ENCODE data around the gene KIF3A. TPM values are rescaled to one million over a fixed set of nuclear protein-coding genes. Genes with fewer than 3 reads are reported as not detected.

The KIF3A gene
- total RNA-seq, 2 experiments from 2014 or later: 14.0 to 15.7 TPM

DNA sequence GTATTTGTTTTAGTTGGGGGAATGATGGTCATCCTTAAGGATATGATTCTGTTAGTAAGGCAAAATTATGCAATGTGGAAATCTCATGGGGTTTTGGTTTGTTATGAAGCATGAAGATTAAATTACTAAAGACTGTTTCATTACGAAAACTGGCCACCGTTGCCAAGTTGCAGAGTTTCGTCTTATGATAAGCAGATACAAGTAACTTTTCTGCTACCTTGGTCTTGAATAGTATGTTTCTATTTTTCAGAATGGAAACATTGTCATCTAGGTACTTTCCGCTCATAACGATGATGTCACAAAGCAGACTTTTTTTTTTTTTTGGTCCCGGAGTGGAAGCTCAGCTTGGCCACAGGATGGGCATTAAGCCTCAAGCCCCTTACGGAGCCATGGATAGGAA, 14.1 kb upstream of the KIF3A start:
- no peak overlapping the region for H3K4me3 Mint-ChIP-seq
- no peak overlapping the region for H3K27ac Mint-ChIP-seq
- H3K27me3 Mint-ChIP-seq (ENCODE audit: low read depth): no peaks in the 10 kb centered on the region
- DNase-seq (no peak), ATAC-seq (no peak)
- CTCF ChIA-PET: interaction anchor here (1.4 to 3.0 kb wide), 3 partner anchors 13 to 225 kb away, joined by 5 to 19 read pairs (median 7); partner anchors contain the start of gene KIF3A
- H3K36me3 Mint-ChIP-seq (ENCODE audit: low read depth): peaks cover 11% of the 10 kb centered on the region
- H3K9me3 Mint-ChIP-seq (ENCODE audit: insufficient read depth): no peaks in the 10 kb centered on the region
- H3K4me1 Mint-ChIP-seq (ENCODE audit: low read depth): peaks cover 45% of the 10 kb centered on the region
- POLR2A ChIA-PET: interaction anchor here (0.6 kb wide), 1 partner anchor 646 kb away, joined by 3 read pairs; no protein-coding TSS in a partner anchor

- ATAC-seq (no peak), DNase-seq (no peak)
- Mint-ChIP-seq H3K27me3 (ENCODE audit: low read depth) (peaks cover under 1% of the 10 kb centered on the region), H3K4me3 (no peak overlapping the region), H3K9me3 (ENCODE audit: insufficient read depth) (no peaks in the 10 kb centered on the region), H3K27ac (no peak overlapping the region), H3K4me1 (ENCODE audit: low read depth) (peaks cover 50% of the 10 kb centered on the region), H3K36me3 (ENCODE audit: low read depth) (peaks cover 11% of the 10 kb centered on the region)
- POLR2A ChIA-PET: interaction anchor here (1.0 kb wide), 1 partner anchor 12 kb away, joined by 3 read pairs; no protein-coding TSS in a partner anchor
- CTCF ChIA-PET: interaction anchor here (0.6 to 3.0 kb wide), 3 partner anchors 12 to 224 kb away, joined by 3 to 19 read pairs (median 5); no protein-coding TSS in a partner anchor
These were observed 13.3 kb upstream of the KIF3A start for GRCh38 chr5:132750471-132751230.

- H3K27ac Mint-ChIP-seq: no peak overlapping the region
- no peak for DNase-seq
- CTCF ChIA-PET: interaction anchor here (1.2 to 2.2 kb wide), 3 partner anchors 8 to 248 kb away, joined by 4 to 6 read pairs (median 5); no protein-coding TSS in a partner anchor
- no peaks in the 10 kb centered on the region for H3K9me3 Mint-ChIP-seq (ENCODE audit: insufficient read depth)
- peaks cover 42% of the 10 kb centered on the region for H3K4me1 Mint-ChIP-seq (ENCODE audit: low read depth)
- POLR2A ChIA-PET: no interaction called here
- ATAC-seq: no peak
- H3K27me3 Mint-ChIP-seq (ENCODE audit: low read depth): peaks cover 4% of the 10 kb centered on the region
- H3K4me3 Mint-ChIP-seq: no peak overlapping the region
- peaks cover 11% of the 10 kb centered on the region for H3K36me3 Mint-ChIP-seq (ENCODE audit: low read depth)
These were observed 12.2 kb upstream of the KIF3A start for GRCh38 chr5:132749506-132749905.

- Mint-ChIP-seq H3K4me1 (ENCODE audit: low read depth) (peaks cover 39% of the 10 kb centered on the region), H3K27ac (peak overlapping the region; percentile 13), H3K36me3 (ENCODE audit: low read depth) (peaks cover 11% of the 10 kb centered on the region), H3K27me3 (ENCODE audit: low read depth) (peaks cover 4% of the 10 kb centered on the region), H3K4me3 (peak overlapping the region; percentile 54), H3K9me3 (ENCODE audit: insufficient read depth) (no peaks in the 10 kb centered on the region)
- POLR2A ChIA-PET: interaction anchor here (3.5 kb wide), 1 partner anchor 11 kb away, joined by 26 read pairs; the partner anchor contains the start of gene KIF3A
- ATAC-seq (no peak), DNase-seq (peak; percentile 21)
- CTCF ChIA-PET: interaction anchor here (0.7 to 3.5 kb wide), 5 partner anchors 9 to 247 kb away, joined by 3 to 33 read pairs (median 5); partner anchors contain the start of gene KIF3A
These were observed 11.2 kb upstream of the KIF3A start for GRCh38 chr5:132748522-132749000.

DNA sequence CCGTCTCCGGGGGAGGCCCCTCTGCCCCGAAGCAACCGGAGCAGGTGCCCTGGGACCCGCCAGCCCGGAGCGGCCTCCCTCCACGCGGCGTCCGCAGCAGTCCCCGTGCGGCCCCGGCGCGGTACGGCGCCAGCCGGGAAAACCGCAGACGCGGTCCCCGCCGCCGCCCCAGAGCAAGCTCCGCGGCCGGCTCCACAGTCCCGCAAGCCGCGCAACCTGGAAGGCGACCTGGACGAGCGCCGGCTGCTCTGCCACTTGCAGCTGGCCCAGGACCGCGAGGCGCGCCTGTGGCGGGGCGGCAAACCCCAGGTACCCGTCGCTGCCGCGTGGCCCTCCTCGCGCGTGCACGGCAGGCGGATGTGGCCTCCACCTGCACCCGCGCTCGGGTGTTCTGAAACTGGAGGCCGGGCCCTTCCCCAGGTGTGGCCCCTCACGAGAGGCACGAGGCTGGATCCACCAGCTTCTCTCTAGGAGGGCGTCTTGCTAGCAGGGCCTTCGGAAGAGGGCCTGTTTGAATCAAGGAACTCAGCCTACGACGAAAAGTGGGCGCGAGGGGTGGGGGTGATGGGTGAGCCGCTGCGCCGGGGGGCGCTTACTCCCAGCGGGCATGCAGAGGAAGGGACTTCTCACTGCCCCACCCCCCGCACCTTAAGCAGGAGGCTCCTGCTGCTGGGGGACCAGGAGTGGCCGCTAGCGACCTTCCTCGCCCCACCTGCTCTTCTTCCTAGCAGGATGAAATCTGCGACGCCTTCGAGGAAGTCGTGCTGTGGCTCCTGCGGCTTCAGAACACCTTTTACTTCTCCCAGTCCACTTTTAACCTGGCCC, 10.5 kb upstream of the KIF3A start:
- no peaks in the 10 kb centered on the region for H3K9me3 Mint-ChIP-seq (ENCODE audit: insufficient read depth)
- ChIA-PET POLR2A (interaction anchor here (0.6 to 3.5 kb wide), 8 partner anchors 8 to 322 kb away, joined by 3 to 26 read pairs (median 4); partner anchors contain the start of genes KIF3A and SEPTIN8), CTCF (interaction anchor here (0.7 to 3.5 kb wide), 14 partner anchors 10 to 220 kb away, joined by 3 to 33 read pairs (median 4); partner anchors contain the start of gene KIF3A)
- H3K4me3 Mint-ChIP-seq: peak overlapping the region; percentile 61
- peak overlapping the region; percentile 13 for H3K27ac Mint-ChIP-seq
- DNase-seq (peak; percentile 69), ATAC-seq (peak; percentile 46)
- H3K36me3 Mint-ChIP-seq (ENCODE audit: low read depth): peaks cover 11% of the 10 kb centered on the region
- peaks cover 35% of the 10 kb centered on the region for H3K4me1 Mint-ChIP-seq (ENCODE audit: low read depth)
- H3K27me3 Mint-ChIP-seq (ENCODE audit: low read depth): peaks cover 4% of the 10 kb centered on the region

DNA sequence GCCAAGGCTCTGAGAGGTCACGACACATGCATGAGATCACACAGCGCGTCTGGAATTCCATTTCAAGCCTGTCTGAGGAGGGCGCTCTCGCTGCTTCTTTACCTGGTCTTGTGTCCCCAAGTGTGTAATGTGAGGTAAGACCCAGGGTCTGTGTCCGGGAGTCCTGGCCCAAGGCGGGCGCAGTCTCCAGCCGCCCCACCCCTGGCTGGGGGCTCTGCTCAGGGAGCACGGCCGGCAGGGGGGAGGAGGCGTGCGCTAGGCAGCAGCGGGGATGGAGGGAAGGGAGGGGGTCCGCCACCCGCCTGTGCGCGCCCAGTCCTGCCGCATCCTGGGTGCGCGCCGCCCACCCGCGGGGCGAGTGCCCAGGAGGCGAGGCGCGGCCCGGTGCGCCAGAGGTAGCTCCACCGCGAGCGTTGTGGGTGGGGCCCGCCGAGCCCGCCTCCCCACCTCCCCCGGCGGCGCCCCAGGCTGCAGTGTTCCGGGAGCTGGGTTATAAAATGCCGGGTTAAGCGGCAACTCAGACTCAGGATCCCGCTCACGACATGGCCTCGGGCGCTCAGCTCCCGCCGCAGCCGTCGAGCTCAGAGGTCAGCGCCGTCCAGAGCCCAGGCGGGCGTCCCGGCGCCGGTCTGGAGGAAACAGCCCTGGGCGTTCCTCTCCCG, 9.7 kb upstream of the KIF3A start, which contains the start of gene CCNI2:
CCNI2 (plus strand) TSS at position 473 of the 662 bp plus-strand sequence; CDS start at position 543, 70 bp downstream.
- POLR2A ChIA-PET: interaction anchor here (0.6 to 3.5 kb wide), 10 partner anchors 8 to 321 kb away, joined by 3 to 26 read pairs (median 3); partner anchors contain the start of genes KIF3A and SEPTIN8
- peak within 1 kb of the TSS; percentile 73 for H3K27ac Mint-ChIP-seq
- peaks cover 32% of the 10 kb centered on the region for H3K4me1 Mint-ChIP-seq (ENCODE audit: low read depth)
- CTCF ChIA-PET: interaction anchor here (0.6 to 3.5 kb wide), 19 partner anchors 8 to 673 kb away, joined by 3 to 33 read pairs (median 3); partner anchors contain the start of genes CSF2 and KIF3A
- ATAC-seq (peak; percentile 88), DNase-seq (peak; percentile 69)
- no peaks in the 10 kb centered on the region for H3K9me3 Mint-ChIP-seq (ENCODE audit: insufficient read depth)
- H3K36me3 Mint-ChIP-seq (ENCODE audit: low read depth): peaks cover 7% of the 10 kb centered on the region
- peaks cover 5% of the 10 kb centered on the region for H3K27me3 Mint-ChIP-seq (ENCODE audit: low read depth)
- H3K4me3 Mint-ChIP-seq: peak within 1 kb of the TSS; percentile 71

DNA sequence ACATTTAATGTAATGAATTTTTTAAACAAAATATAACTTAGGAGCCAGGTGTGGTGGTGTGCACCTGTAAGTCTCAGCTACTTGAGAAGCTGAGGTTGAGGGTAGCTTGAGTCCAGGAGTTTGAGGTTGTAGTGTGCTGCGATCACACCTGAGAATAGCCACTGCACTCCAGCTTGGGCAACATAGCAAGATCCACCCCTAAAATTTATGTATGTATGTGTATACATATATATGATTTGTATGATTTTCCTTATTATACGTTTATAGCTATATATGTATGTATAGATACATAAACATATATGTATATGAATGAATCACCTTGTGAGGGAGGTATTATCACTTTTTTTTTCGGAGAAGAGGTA, 9.2 kb upstream of the KIF3A start:
- H3K9me3 Mint-ChIP-seq (ENCODE audit: insufficient read depth): no peaks in the 10 kb centered on the region
- H3K4me1 Mint-ChIP-seq (ENCODE audit: low read depth): peaks cover 32% of the 10 kb centered on the region
- CTCF ChIA-PET: interaction anchor here (0.6 to 3.5 kb wide), 13 partner anchors 8 to 673 kb away, joined by 3 to 33 read pairs (median 4); partner anchors contain the start of genes CSF2 and KIF3A

GRCh38 chr5:132744659-132745058, 7.3 kb upstream of the KIF3A start:
- Mint-ChIP-seq H3K4me3 (no peak overlapping the region), H3K4me1 (ENCODE audit: low read depth) (peaks cover 16% of the 10 kb centered on the region), H3K27me3 (ENCODE audit: low read depth) (peaks cover 11% of the 10 kb centered on the region), H3K27ac (no peak overlapping the region), H3K9me3 (ENCODE audit: insufficient read depth) (no peaks in the 10 kb centered on the region), H3K36me3 (ENCODE audit: low read depth) (no peaks in the 10 kb centered on the region)
- DNase-seq: no peak
- ChIA-PET CTCF (interaction anchor here (1.2 kb wide), 1 partner anchor 46 kb away, joined by 3 read pairs; no protein-coding TSS in a partner anchor), POLR2A (interaction anchor here (0.6 kb wide), 1 partner anchor 13 kb away, joined by 3 read pairs; no protein-coding TSS in a partner anchor)
- ATAC-seq: no peak

More for the DNA sequence above, 9.2 kb upstream of the KIF3A start:
- Mint-ChIP-seq H3K27me3 (ENCODE audit: low read depth) (peaks cover 6% of the 10 kb centered on the region), H3K36me3 (ENCODE audit: low read depth) (peaks cover 5% of the 10 kb centered on the region), H3K4me3 (peak overlapping the region; percentile 71), H3K27ac (peak overlapping the region; percentile 73)
- POLR2A ChIA-PET: interaction anchor here (0.7 to 3.5 kb wide), 7 partner anchors 9 to 257 kb away, joined by 3 to 26 read pairs (median 3); partner anchors contain the start of genes KIF3A and SEPTIN8
- ATAC-seq (no peak), DNase-seq (peak; percentile 16)

DNA sequence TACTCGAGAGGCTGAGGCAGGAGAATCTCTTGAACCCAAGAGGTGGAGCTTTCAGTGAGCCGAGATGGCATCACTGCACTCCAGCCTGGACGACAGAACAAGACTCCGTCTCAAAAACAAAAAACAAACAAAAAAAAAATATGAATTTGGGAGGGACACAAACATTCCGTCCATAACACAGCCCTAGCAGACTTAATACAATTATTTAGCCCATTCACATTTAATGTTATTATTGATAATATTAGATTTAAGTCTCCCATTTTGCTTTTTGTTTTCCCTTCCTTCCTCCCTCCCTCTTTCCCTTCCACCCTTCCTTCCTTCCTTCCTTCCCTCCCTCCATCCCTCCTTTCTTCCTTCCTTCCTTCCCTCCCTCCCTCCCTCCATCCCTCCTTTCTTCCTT, 5.3 kb upstream of the KIF3A start:
- H3K4me3 Mint-ChIP-seq: no peak overlapping the region
- POLR2A ChIA-PET: no interaction called here
- no peaks in the 10 kb centered on the region for H3K36me3 Mint-ChIP-seq (ENCODE audit: low read depth)
- DNase-seq: no peak
- H3K4me1 Mint-ChIP-seq (ENCODE audit: low read depth): peaks cover 15% of the 10 kb centered on the region
- peaks cover 13% of the 10 kb centered on the region for H3K27me3 Mint-ChIP-seq (ENCODE audit: low read depth)
- CTCF ChIA-PET: no interaction called here
- H3K9me3 Mint-ChIP-seq (ENCODE audit: insufficient read depth): no peaks in the 10 kb centered on the region
- H3K27ac Mint-ChIP-seq: no peak overlapping the region
- ATAC-seq: no peak

- DNase-seq: no peak
- ATAC-seq: no peak
- Mint-ChIP-seq H3K27me3 (ENCODE audit: low read depth) (peaks cover 13% of the 10 kb centered on the region), H3K4me3 (no peak overlapping the region), H3K4me1 (ENCODE audit: low read depth) (peaks cover 18% of the 10 kb centered on the region), H3K27ac (no peak overlapping the region), H3K9me3 (ENCODE audit: insufficient read depth) (no peaks in the 10 kb centered on the region), H3K36me3 (ENCODE audit: low read depth) (no peaks in the 10 kb centered on the region)
- ChIA-PET CTCF (no interaction called here), POLR2A (no interaction called here)
These were observed 4.8 kb upstream of the KIF3A start for GRCh38 chr5:132742158-132742557.
